ENCODE data around the gene ADAP2.
"Not testable (repeated sequence)": the region's sequence is repeated elsewhere in the genome, so short reads cannot be mapped to it uniquely, and the experiment has no call there.

Gene ADAP2

GRCh38 chr17:30931582-30931981 is 9.8 kb downstream of the ADAP2 start:
- DNase-seq, result not testable (repeated sequence)

GRCh38 chr17:30933966-30934365 is 12.2 kb downstream of the ADAP2 start:
- no peak for DNase-seq

GRCh38 chr17:30939051-30939689 is 17.4 kb downstream of the ADAP2 start:
- no peak for DNase-seq

GRCh38 chr17:30942308-30943079 is 20.7 kb downstream of the ADAP2 start:
- no peak for DNase-seq

- DNase-seq, result no peak
These were observed 26.1 kb downstream of the ADAP2 start for GRCh38 chr17:30947796-30948195.

GRCh38 chr17:30950189-30950588 is 28.4 kb downstream of the ADAP2 start:
- no peak for DNase-seq

- no peak for DNase-seq
These were observed 29.1 kb downstream of the ADAP2 start for GRCh38 chr17:30950669-30951399.

- DNase-seq, result no peak
These were observed 31.1 kb downstream of the ADAP2 start for GRCh38 chr17:30952638-30953393.

- no peak for DNase-seq
These were observed 32.5 kb downstream of the ADAP2 start for GRCh38 chr17:30954046-30954830.

- DNase-seq, result no peak
These were observed 35.1 kb downstream of the ADAP2 start for GRCh38 chr17:30956764-30957374.

- no peak for DNase-seq
These were observed 36.0 kb downstream of the ADAP2 start for GRCh38 chr17:30957741-30958140.

- no peak for DNase-seq
These were observed 36.4 kb downstream of the ADAP2 start for GRCh38 chr17:30958187-30958586.

GRCh38 chr17:30961209-30962188 is 39.8 kb downstream of the ADAP2 start:
- peak; percentile 13 to 14 for DNase-seq

- DNase-seq, result not testable (repeated sequence)
These were observed 42.6 kb downstream of the ADAP2 start for GRCh38 chr17:30964312-30964711.

- no peak for DNase-seq
These were observed 43.1 kb downstream of the ADAP2 start for GRCh38 chr17:30964876-30965275.

GRCh38 chr17:30965686-30966085 is 43.9 kb downstream of the ADAP2 start:
- no peak for DNase-seq

GRCh38 chr17:30967911-30968310 is 46.2 kb downstream of the ADAP2 start:
- DNase-seq, result not testable (repeated sequence)

GRCh38 chr17:30969989-30970830 is 48.5 kb downstream of the ADAP2 start:
- DNase-seq, result peak in 1 of 2 donors; percentile 40

GRCh38 chr17:30970831-30971567 is 49.3 kb downstream of the ADAP2 start, which contains the start of gene RNF135:
Gene RNF135, plus strand, starts transcription at chr17:30971039. Its CDS starts 35 bp downstream, at chr17:30971074.
- peak; percentile 44 to 56 for DNase-seq

Measured in activated CD4-positive, alpha-beta T cell treated with anti-CD3 and anti-CD28 coated beads for 4 hours (primary cell).